ENCODE measurements around the gene DPYSL4.

DNA sequence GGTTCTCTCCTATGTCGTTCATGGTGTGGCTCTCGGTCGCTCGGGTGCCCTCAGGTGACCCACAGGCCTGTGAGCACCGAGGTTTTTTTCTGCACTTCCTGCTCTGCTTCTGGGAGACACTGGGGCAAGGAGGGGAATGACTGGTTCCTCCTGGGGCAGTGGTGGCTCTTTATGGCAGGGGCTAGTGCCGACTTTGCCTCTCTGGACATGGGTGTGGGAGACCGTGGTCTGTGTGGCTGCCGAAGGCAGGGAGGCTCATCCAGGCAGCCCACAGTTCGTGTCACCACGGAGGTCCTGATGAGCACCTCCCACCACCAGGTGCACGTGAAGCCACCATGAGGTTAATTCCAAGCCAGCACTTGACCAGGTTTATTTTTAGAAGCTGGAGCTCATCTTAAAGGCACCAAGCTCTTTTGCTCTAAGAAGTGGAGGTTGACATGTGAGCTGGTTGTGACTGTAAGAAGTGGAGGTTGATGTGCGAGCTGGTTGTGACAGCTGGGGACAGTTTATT, 24.7 kb upstream of the DPYSL4 start:
- TF ChIP-seq EZH2phosphoT487 (IDR thresholded peaks at IDR 0.05; ENCODE audit: insufficient read depth, low read depth) (no peak), EZH2 (IDR thresholded peaks at IDR 0.05; ENCODE audit: insufficient read depth, poor library complexity, severe bottlenecking) (no peak)

Data from GM23248 (cell line).